ENCODE results near the gene URI1. TPM values are rescaled to one million over a fixed set of nuclear protein-coding genes. Genes with fewer than 3 reads are reported as not detected.

URI1 gene
- total RNA-seq, 4 donors from 2014 or later = 28.1 to 146 (median 48.0) TPM

- H3K4me1 ChIP-seq = no peaks in the 10 kb centered on the region
- no peaks in the 10 kb centered on the region for H3K27me3 ChIP-seq
- H3K9me3 ChIP-seq = no peaks in the 10 kb centered on the region
- no peak for DNase-seq
- TF ChIP-seq POLR2AphosphoS5 (IDR thresholded peaks at IDR 0.05) (no peak), EP300 (IDR thresholded peaks at IDR 0.05; ENCODE audit: low read depth) (no peak), CTCF (IDR thresholded peaks at IDR 0.05) (no peak), POLR2A (IDR thresholded peaks at IDR 0.05) (no peak)
- intact Hi-C loops (cut with DNase I; ENCODE audit: low total_unique reads) = no loop called here
- no peak overlapping the region for H3K27ac ChIP-seq
- no peaks in the 10 kb centered on the region for H3K36me3 ChIP-seq
- H3K4me3 ChIP-seq = no peak overlapping the region
- 71 to 79% methylated on average over 1 of the region's 1 CpG for WGBS, 2 donors (ENCODE audit: low coverage in 1 of 2)
- in situ Hi-C loops (cut with MboI; ENCODE audit: low pct_ligation_motif_present in 1 of 4, low pct_unique_long_range_greater_than_20kb in 1 of 4, low sequenced_read_pairs in 3 of 4) = no loop called here
Observed at GRCh38 chr19:29926031-29926430, 16.0 kb upstream of the URI1 start.

- intact Hi-C loops (cut with DNase I; ENCODE audit: low total_unique reads) (no loop called here), in situ Hi-C loops (cut with MboI; ENCODE audit: low pct_ligation_motif_present in 1 of 4, low pct_unique_long_range_greater_than_20kb in 1 of 4, low sequenced_read_pairs in 3 of 4) (no loop called here)
- H3K27ac ChIP-seq = no peak overlapping the region
- no peaks in the 10 kb centered on the region for H3K9me3 ChIP-seq
- no peaks in the 10 kb centered on the region for H3K36me3 ChIP-seq
- H3K4me3 ChIP-seq = no peak overlapping the region
- 67 to 81% methylated on average over 5 of the region's 5 CpGs for WGBS, 2 donors (ENCODE audit: low coverage in 1 of 2)
- no peaks in the 10 kb centered on the region for H3K4me1 ChIP-seq
- no peaks in the 10 kb centered on the region for H3K27me3 ChIP-seq
- DNase-seq = no peak
- no peak for TF ChIP-seq CTCF (IDR thresholded peaks at IDR 0.05)
Observed at GRCh38 chr19:29926801-29927200, 15.2 kb upstream of the URI1 start.

GRCh38 chr19:29927944-29928625 is 14.0 kb upstream of the URI1 start:
- no peak overlapping the region for H3K27ac ChIP-seq
- no peaks in the 10 kb centered on the region for H3K4me1 ChIP-seq
- in situ Hi-C loops (cut with MboI; ENCODE audit: low pct_ligation_motif_present in 1 of 4, low pct_unique_long_range_greater_than_20kb in 1 of 4, low sequenced_read_pairs in 3 of 4) = no loop called here
- WGBS, 2 donors (ENCODE audit: low coverage in 1 of 2) = 43 to 58% methylated on average over 5 to 14 of the region's 14 CpGs
- no peak overlapping the region for H3K4me3 ChIP-seq
- H3K27me3 ChIP-seq = no peaks in the 10 kb centered on the region
- no peaks in the 10 kb centered on the region for H3K9me3 ChIP-seq
- no peak for TF ChIP-seq POLR2AphosphoS5 (IDR thresholded peaks at IDR 0.05)
- TF ChIP-seq CTCF (IDR thresholded peaks at IDR 0.05) = no peak
- TF ChIP-seq POLR2A (IDR thresholded peaks at IDR 0.05) = no peak
- TF ChIP-seq EP300 (IDR thresholded peaks at IDR 0.05; ENCODE audit: low read depth) = no peak
- DNase-seq = no peak
- H3K36me3 ChIP-seq = no peaks in the 10 kb centered on the region
- intact Hi-C loops (cut with DNase I; ENCODE audit: low total_unique reads) = no loop called here

- Histone ChIP-seq H3K4me3 (no peak overlapping the region), H3K4me1 (no peaks in the 10 kb centered on the region), H3K27ac (no peak overlapping the region), H3K27me3 (no peaks in the 10 kb centered on the region), H3K9me3 (no peaks in the 10 kb centered on the region), H3K36me3 (no peaks in the 10 kb centered on the region)
- DNase-seq = no peak
- WGBS, 2 donors (ENCODE audit: low coverage in 1 of 2) = 39 to 60% methylated on average over 1 of the region's 1 CpG
- intact Hi-C loops (cut with DNase I; ENCODE audit: low total_unique reads) = no loop called here
- TF ChIP-seq EP300 (IDR thresholded peaks at IDR 0.05; ENCODE audit: low read depth) (no peak), POLR2AphosphoS5 (IDR thresholded peaks at IDR 0.05) (no peak), POLR2A (IDR thresholded peaks at IDR 0.05) (no peak), CTCF (IDR thresholded peaks at IDR 0.05) (no peak)
- in situ Hi-C loops (cut with MboI; ENCODE audit: low pct_ligation_motif_present in 1 of 4, low pct_unique_long_range_greater_than_20kb in 1 of 4, low sequenced_read_pairs in 3 of 4) = no loop called here
Observed at GRCh38 chr19:29928831-29929230, 13.2 kb upstream of the URI1 start.
